CD4-positive, alpha-beta memory T cell (primary cell): Measurements from ENCODE around the gene SLC30A10. TPM values are rescaled to one million over a fixed set of nuclear protein-coding genes. Genes with fewer than 3 reads are reported as not detected.

ENCODE experiments used
- CTCF ChIA-PET: fragments of 350-600 bp; sonication (Branson Sonifier 250); formaldehyde crosslinking; loops from one replicate; lab custom pipeline; 2021; ENCODE audit warnings: inconsistent platforms; ENCODE audit not compliant: partially characterized antibody; lab: Charles Lee
- POLR2A ChIA-PET: fragments of 350-600 bp; sonication (Branson Sonifier 250); formaldehyde crosslinking; loops from one replicate; lab custom pipeline; 2021; ENCODE audit not compliant: partially characterized antibody; lab: Charles Lee
- DNase-seq, 5 donors: peaks; one replicate each; pipeline versions ENCODE4 v3.0.0 to v3.0.0-alpha.2; 2020 to 2022; ENCODE audit warnings: mixed read lengths in 1 of 5
- H3K27ac ChIP-seq: one replicate; pipeline ENCODE4 v1.7.0; 2013; ENCODE audit warnings: low read depth, low read length
- H3K27me3 ChIP-seq: 2 replicates; pipeline ENCODE4 v1.7.0; 2013; ENCODE audit warnings: mild to moderate bottlenecking, low read length, moderate library complexity; ENCODE audit not compliant: insufficient read depth
- H3K36me3 ChIP-seq: 2 replicates; pipeline ENCODE4 v1.7.0; 2013; ENCODE audit warnings: mild to moderate bottlenecking, low read length, moderate library complexity; ENCODE audit not compliant: insufficient read depth
- H3K4me1 ChIP-seq: 2 replicates; pipeline ENCODE4 v1.7.0; 2013; ENCODE audit warnings: mild to moderate bottlenecking, low read length, moderate library complexity; ENCODE audit not compliant: insufficient read depth
- H3K4me3 ChIP-seq, 2 donors: one replicate each; pipeline ENCODE4 v1.7.0; 2013; ENCODE audit warnings: low read length in 2 of 2, mild to moderate bottlenecking in 1 of 2
- H3K9me3 ChIP-seq, 2 donors: one replicate each; pipeline ENCODE4 v1.7.0; 2013; ENCODE audit warnings: low read length in 2 of 2, control low read depth in 1 of 2; ENCODE audit not compliant: control insufficient read depth in 1 of 2
- H3K27ac Mint-ChIP-seq, 7 donors: one replicate each; pipeline ENCODE4 v1.8.0; 2020 to 2021; ENCODE audit warnings: mixed read lengths in 7 of 7, mild to moderate bottlenecking in 6 of 7, inconsistent platforms in 3 of 7, moderate library complexity in 3 of 7
- H3K27me3 Mint-ChIP-seq, 2 donors: one replicate each; pipeline ENCODE4 v1.8.0; 2020 to 2021; ENCODE audit warnings: mixed read lengths in 2 of 2
- H3K36me3 Mint-ChIP-seq, 2 donors: one replicate each; pipeline ENCODE4 v1.8.0; 2020 to 2021; ENCODE audit warnings: mixed read lengths in 2 of 2, inconsistent platforms in 1 of 2, mild to moderate bottlenecking in 1 of 2
- H3K4me1 Mint-ChIP-seq, 4 donors: one replicate each; pipeline ENCODE4 v1.8.0; 2020 to 2021; ENCODE audit warnings: mixed read lengths in 4 of 4, mild to moderate bottlenecking in 1 of 4
- H3K4me3 Mint-ChIP-seq, 8 donors: one replicate each; pipeline ENCODE4 v1.8.0; 2020 to 2021; ENCODE audit warnings: mixed read lengths in 8 of 8, mild to moderate bottlenecking in 7 of 8, moderate library complexity in 6 of 8, inconsistent platforms in 3 of 8
- H3K9me3 Mint-ChIP-seq, 8 donors: one replicate each; pipeline ENCODE4 v1.8.0; 2020 to 2021; ENCODE audit warnings: mixed read lengths in 8 of 8, mild to moderate bottlenecking in 5 of 8, inconsistent platforms in 3 of 8, moderate library complexity in 1 of 8
- intact Hi-C: fragments of 100-400 bp; cut with micrococcal nuclease; formaldehyde crosslinking; loops from one replicate; pipeline ENCODE4 v1.15.1; 2023
- polyA plus RNA-seq, 2 donors: library from polyadenylated mRNA; unstranded; fragments of 300-500 nt; fragmentation: Illumina TruSeq; gene quantifications; one replicate each; pipeline ENCODE4 v1.2.3, GENCODE V29; 2021
- total RNA-seq, 2 experiments: library from RNA; stranded (reverse); gene quantifications; one replicate each; pipeline ENCODE4 v1.2.3, GENCODE V29; 2021

The SLC30A10 gene
- total and polyA plus RNA-seq, 4 experiments from 2014 or later = not detected

- ChIA-PET CTCF (no interaction called here), POLR2A (no interaction called here)
- H3K27me3 ChIP-seq = no peaks in the 10 kb centered on the region
- H3K9me3 Mint-ChIP-seq = no peaks in the 10 kb centered on the region
- H3K4me3 ChIP-seq = no peak overlapping the region
- H3K27ac Mint-ChIP-seq = no peak overlapping the region
- no peaks in the 10 kb centered on the region for H3K4me1 Mint-ChIP-seq
- H3K27ac ChIP-seq = no peak overlapping the region
- no peak overlapping the region for H3K4me3 Mint-ChIP-seq
- intact Hi-C loops = no loop called here
- H3K9me3 ChIP-seq = no peaks in the 10 kb centered on the region
- H3K27me3 Mint-ChIP-seq = peaks cover 0 to 5% of the 10 kb centered on the region in 2 donors
- H3K4me1 ChIP-seq = no peaks in the 10 kb centered on the region
- H3K36me3 Mint-ChIP-seq = no peaks in the 10 kb centered on the region
- no peak for DNase-seq
- no peaks in the 10 kb centered on the region for H3K36me3 ChIP-seq
These were observed 23.4 kb downstream of the SLC30A10 start for GRCh38 chr1:219904934-219905333.

GRCh38 chr1:219903353-219903871 lies 24.9 kb downstream of the SLC30A10 start:
- DNase-seq = no peak
- no peaks in the 10 kb centered on the region for H3K27me3 ChIP-seq
- no peaks in the 10 kb centered on the region for H3K36me3 ChIP-seq
- H3K27ac Mint-ChIP-seq = no peak overlapping the region
- no peaks in the 10 kb centered on the region for H3K4me1 ChIP-seq
- H3K4me3 Mint-ChIP-seq = no peak overlapping the region
- intact Hi-C loops = no loop called here
- no peaks in the 10 kb centered on the region for H3K9me3 ChIP-seq
- POLR2A ChIA-PET = no interaction called here
- no peaks in the 10 kb centered on the region for H3K36me3 Mint-ChIP-seq
- CTCF ChIA-PET = no interaction called here
- H3K27me3 Mint-ChIP-seq = peaks cover 0 to 2% of the 10 kb centered on the region in 2 donors
- no peak overlapping the region for H3K27ac ChIP-seq
- no peaks in the 10 kb centered on the region for H3K9me3 Mint-ChIP-seq
- no peak overlapping the region for H3K4me3 ChIP-seq
- no peaks in the 10 kb centered on the region for H3K4me1 Mint-ChIP-seq

- H3K4me1 ChIP-seq = no peaks in the 10 kb centered on the region
- H3K27me3 Mint-ChIP-seq = peaks cover 0 to 2% of the 10 kb centered on the region in 2 donors
- no peak overlapping the region for H3K27ac ChIP-seq
- H3K4me3 Mint-ChIP-seq = no peak overlapping the region
- no peaks in the 10 kb centered on the region for H3K9me3 Mint-ChIP-seq
- intact Hi-C loops = no loop called here
- no peaks in the 10 kb centered on the region for H3K4me1 Mint-ChIP-seq
- no peaks in the 10 kb centered on the region for H3K36me3 ChIP-seq
- H3K27me3 ChIP-seq = no peaks in the 10 kb centered on the region
- H3K4me3 ChIP-seq = no peak overlapping the region
- no peak overlapping the region for H3K27ac Mint-ChIP-seq
- H3K36me3 Mint-ChIP-seq = no peaks in the 10 kb centered on the region
- CTCF ChIA-PET = no interaction called here
- no peak for DNase-seq
- no peaks in the 10 kb centered on the region for H3K9me3 ChIP-seq
- POLR2A ChIA-PET = no interaction called here
These were observed 25.4 kb downstream of the SLC30A10 start for GRCh38 chr1:219902951-219903350.

- Histone ChIP-seq H3K9me3 (no peaks in the 10 kb centered on the region), H3K27me3 (no peaks in the 10 kb centered on the region), H3K27ac (no peak overlapping the region), H3K4me1 (no peaks in the 10 kb centered on the region), H3K4me3 (no peak overlapping the region), H3K36me3 (no peaks in the 10 kb centered on the region)
- Mint-ChIP-seq H3K4me3 (no peak overlapping the region), H3K36me3 (no peaks in the 10 kb centered on the region), H3K27me3 (peaks cover 0 to 2% of the 10 kb centered on the region in 2 donors), H3K4me1 (no peaks in the 10 kb centered on the region), H3K9me3 (peaks cover 0 to 2% (median 0%) of the 10 kb centered on the region in 8 donors), H3K27ac (no peak overlapping the region)
- POLR2A ChIA-PET = no interaction called here
- CTCF ChIA-PET = no interaction called here
- DNase-seq = no peak
- intact Hi-C loops = no loop called here
These were observed 27.5 kb downstream of the SLC30A10 start for GRCh38 chr1:219900882-219901281.

GRCh38 chr1:219900201-219900600 lies 28.2 kb downstream of the SLC30A10 start:
- H3K36me3 Mint-ChIP-seq = no peaks in the 10 kb centered on the region
- H3K27me3 Mint-ChIP-seq = peaks cover 0 to 2% of the 10 kb centered on the region in 2 donors
- H3K9me3 Mint-ChIP-seq = peaks cover 0 to 7% (median 0%) of the 10 kb centered on the region in 8 donors
- Histone ChIP-seq H3K9me3 (no peaks in the 10 kb centered on the region), H3K4me1 (no peaks in the 10 kb centered on the region), H3K27ac (no peak overlapping the region), H3K4me3 (no peak overlapping the region), H3K36me3 (no peaks in the 10 kb centered on the region), H3K27me3 (no peaks in the 10 kb centered on the region)
- H3K4me1 Mint-ChIP-seq = no peaks in the 10 kb centered on the region
- CTCF ChIA-PET = no interaction called here
- intact Hi-C loops = no loop called here
- H3K27ac Mint-ChIP-seq = no peak overlapping the region
- H3K4me3 Mint-ChIP-seq = no peak overlapping the region
- DNase-seq = no peak
- POLR2A ChIA-PET = no interaction called here

GRCh38 chr1:219898375-219898774 lies 30.0 kb downstream of the SLC30A10 start:
- CTCF ChIA-PET = interaction anchor here (1.4 kb wide), 1 partner anchor 15 kb away, joined by 4 read pairs; no protein-coding TSS in a partner anchor
- POLR2A ChIA-PET = no interaction called here
- no peaks in the 10 kb centered on the region for H3K36me3 ChIP-seq

GRCh38 chr1:219897914-219898313 lies 30.4 kb downstream of the SLC30A10 start:
- no peak overlapping the region for H3K27ac ChIP-seq
- H3K9me3 Mint-ChIP-seq = peaks cover 0 to 7% (median 0%) of the 10 kb centered on the region in 8 donors
- intact Hi-C loops = no loop called here
- H3K36me3 ChIP-seq = no peaks in the 10 kb centered on the region
- H3K4me3 ChIP-seq = no peak overlapping the region
- H3K27ac Mint-ChIP-seq = no peak overlapping the region
- DNase-seq = no peak
- H3K27me3 ChIP-seq = no peaks in the 10 kb centered on the region
- POLR2A ChIA-PET = no interaction called here
- peaks cover 0 to 2% of the 10 kb centered on the region in 2 donors for H3K27me3 Mint-ChIP-seq
- no peaks in the 10 kb centered on the region for H3K36me3 Mint-ChIP-seq
- H3K4me1 Mint-ChIP-seq = no peaks in the 10 kb centered on the region
- no peaks in the 10 kb centered on the region for H3K4me1 ChIP-seq
- H3K4me3 Mint-ChIP-seq = no peak overlapping the region
- CTCF ChIA-PET = interaction anchor here (1.4 kb wide), 1 partner anchor 16 kb away, joined by 4 read pairs; no protein-coding TSS in a partner anchor
- H3K9me3 ChIP-seq = no peaks in the 10 kb centered on the region

More at GRCh38 chr1:219898375-219898774, 30.0 kb downstream of the SLC30A10 start:
- H3K27ac ChIP-seq = no peak overlapping the region
- H3K9me3 ChIP-seq = no peaks in the 10 kb centered on the region
- Mint-ChIP-seq H3K36me3 (no peaks in the 10 kb centered on the region), H3K4me3 (no peak overlapping the region), H3K9me3 (peaks cover 0 to 7% (median 0%) of the 10 kb centered on the region in 8 donors), H3K27me3 (peaks cover 0 to 2% of the 10 kb centered on the region in 2 donors), H3K4me1 (no peaks in the 10 kb centered on the region), H3K27ac (no peak overlapping the region)
- no peak for DNase-seq
- intact Hi-C loops = no loop called here
- H3K4me3 ChIP-seq = no peak overlapping the region
- no peaks in the 10 kb centered on the region for H3K4me1 ChIP-seq
- H3K27me3 ChIP-seq = no peaks in the 10 kb centered on the region
